ENCODE measurements around the gene INTS3. TPM values are rescaled to one million over a fixed set of nuclear protein-coding genes. Genes with fewer than 3 reads are reported as not detected.
A peak's percentile ranks its signal among the peaks of the same experiment; 100 is the strongest.

The INTS3 gene
- total and polyA plus RNA-seq, 2 of the 8 experiments (the other 6 are each of a cell fraction or from before 2014, with no cell fraction given), result 66.8 to 93.2 TPM

GRCh38 chr1:153775458-153776327, 47.8 kb downstream of the INTS3 start (continued):
- TF ChIP-seq TEAD4 (IDR thresholded peaks at IDR 0.05; ENCODE audit: low read depth, low read length) (no peak), JUND (IDR thresholded peaks at IDR 0.05; ENCODE audit: low read length) (no peak), POU5F1 (IDR thresholded peaks at IDR 0.05; ENCODE audit: low read depth, low read length) (no peak), TAF7 (optimal IDR thresholded peaks at IDR 0.05; ENCODE audit: borderline replicate concordance, low read depth, low read length) (peak; percentile 39), CEBPB (IDR thresholded peaks at IDR 0.05; ENCODE audit: low read depth, low read length) (no peak), RXRA (IDR thresholded peaks at IDR 0.05; ENCODE audit: insufficient read depth, low read depth, low read length) (no peak), ZNF274 (IDR thresholded peaks at IDR 0.05; ENCODE audit: borderline replicate concordance, extremely low read depth, low read length) (no peak), CBX5 (IDR thresholded peaks at IDR 0.05; ENCODE audit: low read depth, low read length) (no peak), YY1 (IDR thresholded peaks at IDR 0.05; ENCODE audit: low read depth, low read length) (no peak), KDM5A (IDR thresholded peaks at IDR 0.05; ENCODE audit: low read length) (no peak)
- TF ChIP-seq, protein P1, sequence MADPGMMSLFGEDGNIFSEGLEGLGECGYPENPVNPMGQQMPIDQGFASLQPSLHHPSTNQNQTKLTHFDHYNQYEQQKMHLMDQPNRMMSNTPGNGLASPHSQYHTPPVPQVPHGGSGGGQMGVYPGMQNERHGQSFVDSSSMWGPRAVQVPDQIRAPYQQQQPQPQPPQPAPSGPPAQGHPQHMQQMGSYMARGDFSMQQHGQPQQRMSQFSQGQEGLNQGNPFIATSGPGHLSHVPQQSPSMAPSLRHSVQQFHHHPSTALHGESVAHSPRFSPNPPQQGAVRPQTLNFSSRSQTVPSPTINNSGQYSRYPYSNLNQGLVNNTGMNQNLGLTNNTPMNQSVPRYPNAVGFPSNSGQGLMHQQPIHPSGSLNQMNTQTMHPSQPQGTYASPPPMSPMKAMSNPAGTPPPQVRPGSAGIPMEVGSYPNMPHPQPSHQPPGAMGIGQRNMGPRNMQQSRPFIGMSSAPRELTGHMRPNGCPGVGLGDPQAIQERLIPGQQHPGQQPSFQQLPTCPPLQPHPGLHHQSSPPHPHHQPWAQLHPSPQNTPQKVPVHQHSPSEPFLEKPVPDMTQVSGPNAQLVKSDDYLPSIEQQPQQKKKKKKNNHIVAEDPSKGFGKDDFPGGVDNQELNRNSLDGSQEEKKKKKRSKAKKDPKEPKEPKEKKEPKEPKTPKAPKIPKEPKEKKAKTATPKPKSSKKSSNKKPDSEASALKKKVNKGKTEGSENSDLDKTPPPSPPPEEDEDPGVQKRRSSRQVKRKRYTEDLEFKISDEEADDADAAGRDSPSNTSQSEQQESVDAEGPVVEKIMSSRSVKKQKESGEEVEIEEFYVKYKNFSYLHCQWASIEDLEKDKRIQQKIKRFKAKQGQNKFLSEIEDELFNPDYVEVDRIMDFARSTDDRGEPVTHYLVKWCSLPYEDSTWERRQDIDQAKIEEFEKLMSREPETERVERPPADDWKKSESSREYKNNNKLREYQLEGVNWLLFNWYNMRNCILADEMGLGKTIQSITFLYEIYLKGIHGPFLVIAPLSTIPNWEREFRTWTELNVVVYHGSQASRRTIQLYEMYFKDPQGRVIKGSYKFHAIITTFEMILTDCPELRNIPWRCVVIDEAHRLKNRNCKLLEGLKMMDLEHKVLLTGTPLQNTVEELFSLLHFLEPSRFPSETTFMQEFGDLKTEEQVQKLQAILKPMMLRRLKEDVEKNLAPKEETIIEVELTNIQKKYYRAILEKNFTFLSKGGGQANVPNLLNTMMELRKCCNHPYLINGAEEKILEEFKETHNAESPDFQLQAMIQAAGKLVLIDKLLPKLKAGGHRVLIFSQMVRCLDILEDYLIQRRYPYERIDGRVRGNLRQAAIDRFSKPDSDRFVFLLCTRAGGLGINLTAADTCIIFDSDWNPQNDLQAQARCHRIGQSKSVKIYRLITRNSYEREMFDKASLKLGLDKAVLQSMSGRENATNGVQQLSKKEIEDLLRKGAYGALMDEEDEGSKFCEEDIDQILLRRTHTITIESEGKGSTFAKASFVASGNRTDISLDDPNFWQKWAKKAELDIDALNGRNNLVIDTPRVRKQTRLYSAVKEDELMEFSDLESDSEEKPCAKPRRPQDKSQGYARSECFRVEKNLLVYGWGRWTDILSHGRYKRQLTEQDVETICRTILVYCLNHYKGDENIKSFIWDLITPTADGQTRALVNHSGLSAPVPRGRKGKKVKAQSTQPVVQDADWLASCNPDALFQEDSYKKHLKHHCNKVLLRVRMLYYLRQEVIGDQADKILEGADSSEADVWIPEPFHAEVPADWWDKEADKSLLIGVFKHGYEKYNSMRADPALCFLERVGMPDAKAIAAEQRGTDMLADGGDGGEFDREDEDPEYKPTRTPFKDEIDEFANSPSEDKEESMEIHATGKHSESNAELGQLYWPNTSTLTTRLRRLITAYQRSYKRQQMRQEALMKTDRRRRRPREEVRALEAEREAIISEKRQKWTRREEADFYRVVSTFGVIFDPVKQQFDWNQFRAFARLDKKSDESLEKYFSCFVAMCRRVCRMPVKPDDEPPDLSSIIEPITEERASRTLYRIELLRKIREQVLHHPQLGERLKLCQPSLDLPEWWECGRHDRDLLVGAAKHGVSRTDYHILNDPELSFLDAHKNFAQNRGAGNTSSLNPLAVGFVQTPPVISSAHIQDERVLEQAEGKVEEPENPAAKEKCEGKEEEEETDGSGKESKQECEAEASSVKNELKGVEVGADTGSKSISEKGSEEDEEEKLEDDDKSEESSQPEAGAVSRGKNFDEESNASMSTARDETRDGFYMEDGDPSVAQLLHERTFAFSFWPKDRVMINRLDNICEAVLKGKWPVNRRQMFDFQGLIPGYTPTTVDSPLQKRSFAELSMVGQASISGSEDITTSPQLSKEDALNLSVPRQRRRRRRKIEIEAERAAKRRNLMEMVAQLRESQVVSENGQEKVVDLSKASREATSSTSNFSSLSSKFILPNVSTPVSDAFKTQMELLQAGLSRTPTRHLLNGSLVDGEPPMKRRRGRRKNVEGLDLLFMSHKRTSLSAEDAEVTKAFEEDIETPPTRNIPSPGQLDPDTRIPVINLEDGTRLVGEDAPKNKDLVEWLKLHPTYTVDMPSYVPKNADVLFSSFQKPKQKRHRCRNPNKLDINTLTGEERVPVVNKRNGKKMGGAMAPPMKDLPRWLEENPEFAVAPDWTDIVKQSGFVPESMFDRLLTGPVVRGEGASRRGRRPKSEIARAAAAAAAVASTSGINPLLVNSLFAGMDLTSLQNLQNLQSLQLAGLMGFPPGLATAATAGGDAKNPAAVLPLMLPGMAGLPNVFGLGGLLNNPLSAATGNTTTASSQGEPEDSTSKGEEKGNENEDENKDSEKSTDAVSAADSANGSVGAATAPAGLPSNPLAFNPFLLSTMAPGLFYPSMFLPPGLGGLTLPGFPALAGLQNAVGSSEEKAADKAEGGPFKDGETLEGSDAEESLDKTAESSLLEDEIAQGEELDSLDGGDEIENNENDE (IDR thresholded peaks at IDR 0.05; ENCODE audit: insufficient replicate concordance, low read length), result no peak

Measured in H1 (cell line).